HUES6 (cell line): ENCODE results near the gene ARCN1.
"Not testable (repeated sequence)": the region's sequence is repeated elsewhere in the genome, so short reads cannot be mapped to it uniquely, and the experiment has no call there.

Source experiments
- H3K27ac ChIP-seq: 2 replicates; pipeline ENCODE4 v1.7.0; 2013; ENCODE audit warnings: low read depth, mild to moderate bottlenecking, low read length, inconsistent platforms
- H3K27me3 ChIP-seq: 2 replicates; pipeline ENCODE4 v1.6.1; 2013; ENCODE audit warnings: low read length; ENCODE audit not compliant: control insufficient read depth, insufficient read depth
- H3K36me3 ChIP-seq: 2 replicates; pipeline ENCODE4 v1.6.1; 2013; ENCODE audit warnings: low read length; ENCODE audit not compliant: control insufficient read depth, insufficient read depth
- H3K4me1 ChIP-seq: 2 replicates; pipeline ENCODE4 v1.6.1; 2013; ENCODE audit warnings: low read length; ENCODE audit not compliant: control insufficient read depth, insufficient read depth
- H3K4me3 ChIP-seq: 2 replicates; pipeline ENCODE4 v1.5.1; 2013; ENCODE audit warnings: low read depth, low read length
- H3K9ac ChIP-seq: one replicate; pipeline ENCODE4 v1.6.1; 2013; ENCODE audit warnings: mild to moderate bottlenecking, low read length
- H3K9me3 ChIP-seq: 2 replicates; pipeline ENCODE4 v1.6.1; 2013; ENCODE audit warnings: low read depth, low read length; ENCODE audit not compliant: control insufficient read depth, insufficient read depth

ARCN1 gene

DNA sequence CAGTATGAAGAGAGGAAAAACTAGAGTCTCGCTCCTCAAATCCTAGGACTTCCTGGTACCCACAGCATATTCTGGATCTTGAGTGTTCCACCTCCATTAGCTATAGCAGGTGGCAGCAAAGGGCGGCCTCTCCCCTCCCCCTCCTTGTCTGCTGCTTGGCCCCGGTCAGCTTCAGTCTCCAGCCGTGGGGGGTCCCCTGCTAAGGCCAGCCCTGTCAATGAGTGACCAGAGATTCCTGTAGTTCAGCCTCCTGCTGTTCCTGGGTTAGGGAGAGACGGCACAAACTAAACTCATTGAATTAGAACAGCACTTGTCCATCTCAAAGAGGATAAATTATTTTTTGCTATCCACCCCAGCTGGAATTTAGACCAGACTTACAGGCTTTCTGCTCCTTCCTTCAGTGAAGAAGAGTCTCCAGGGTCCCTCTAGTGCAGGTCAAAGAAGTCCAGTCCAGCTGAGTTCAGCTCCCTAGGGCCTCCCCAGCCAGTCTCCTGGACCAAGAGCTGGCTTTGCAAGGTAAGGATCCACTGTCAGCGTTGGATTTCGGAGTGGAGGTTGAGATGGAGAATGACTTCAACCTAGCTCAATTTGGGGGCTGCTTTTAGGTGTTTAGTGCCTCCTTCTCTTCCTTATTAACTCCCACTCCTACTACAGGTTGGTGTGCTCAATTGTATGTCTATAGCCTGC, 34.1 kb downstream of the ARCN1 start:
- no peaks in the 10 kb centered on the region for H3K9me3 ChIP-seq
- H3K4me1 ChIP-seq = peaks cover 40% of the 10 kb centered on the region
- H3K4me3 ChIP-seq = no peak overlapping the region
- no peak overlapping the region for H3K9ac ChIP-seq
- H3K27ac ChIP-seq = no peak overlapping the region
- H3K36me3 ChIP-seq = peaks cover 12% of the 10 kb centered on the region
- H3K27me3 ChIP-seq = peaks cover 73% of the 10 kb centered on the region

DNA sequence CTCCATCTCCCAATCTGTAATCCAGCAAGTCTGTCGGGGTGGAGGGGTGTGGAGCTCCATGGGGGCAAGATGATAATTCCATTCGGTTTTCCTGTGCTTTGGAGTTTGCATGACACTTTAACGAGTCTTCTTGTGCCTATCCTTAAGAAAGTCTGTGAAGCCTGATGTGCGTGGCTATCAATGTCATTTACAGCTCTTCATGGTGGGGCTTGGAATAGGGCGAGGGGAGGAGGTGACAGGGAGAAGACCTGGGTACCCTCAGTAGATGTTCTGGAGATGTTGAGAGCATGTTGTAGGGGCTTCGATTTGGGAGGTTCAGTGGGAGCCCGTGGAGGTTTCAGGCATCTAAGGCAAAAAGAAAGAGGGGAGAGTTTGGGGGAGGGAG, 34.6 kb downstream of the ARCN1 start:
- peaks cover 7% of the 10 kb centered on the region for H3K36me3 ChIP-seq
- H3K4me1 ChIP-seq = peaks cover 40% of the 10 kb centered on the region
- H3K9ac ChIP-seq = no peak overlapping the region
- peaks cover 75% of the 10 kb centered on the region for H3K27me3 ChIP-seq
- no peaks in the 10 kb centered on the region for H3K9me3 ChIP-seq
- H3K27ac ChIP-seq = no peak overlapping the region
- H3K4me3 ChIP-seq = no peak overlapping the region

DNA sequence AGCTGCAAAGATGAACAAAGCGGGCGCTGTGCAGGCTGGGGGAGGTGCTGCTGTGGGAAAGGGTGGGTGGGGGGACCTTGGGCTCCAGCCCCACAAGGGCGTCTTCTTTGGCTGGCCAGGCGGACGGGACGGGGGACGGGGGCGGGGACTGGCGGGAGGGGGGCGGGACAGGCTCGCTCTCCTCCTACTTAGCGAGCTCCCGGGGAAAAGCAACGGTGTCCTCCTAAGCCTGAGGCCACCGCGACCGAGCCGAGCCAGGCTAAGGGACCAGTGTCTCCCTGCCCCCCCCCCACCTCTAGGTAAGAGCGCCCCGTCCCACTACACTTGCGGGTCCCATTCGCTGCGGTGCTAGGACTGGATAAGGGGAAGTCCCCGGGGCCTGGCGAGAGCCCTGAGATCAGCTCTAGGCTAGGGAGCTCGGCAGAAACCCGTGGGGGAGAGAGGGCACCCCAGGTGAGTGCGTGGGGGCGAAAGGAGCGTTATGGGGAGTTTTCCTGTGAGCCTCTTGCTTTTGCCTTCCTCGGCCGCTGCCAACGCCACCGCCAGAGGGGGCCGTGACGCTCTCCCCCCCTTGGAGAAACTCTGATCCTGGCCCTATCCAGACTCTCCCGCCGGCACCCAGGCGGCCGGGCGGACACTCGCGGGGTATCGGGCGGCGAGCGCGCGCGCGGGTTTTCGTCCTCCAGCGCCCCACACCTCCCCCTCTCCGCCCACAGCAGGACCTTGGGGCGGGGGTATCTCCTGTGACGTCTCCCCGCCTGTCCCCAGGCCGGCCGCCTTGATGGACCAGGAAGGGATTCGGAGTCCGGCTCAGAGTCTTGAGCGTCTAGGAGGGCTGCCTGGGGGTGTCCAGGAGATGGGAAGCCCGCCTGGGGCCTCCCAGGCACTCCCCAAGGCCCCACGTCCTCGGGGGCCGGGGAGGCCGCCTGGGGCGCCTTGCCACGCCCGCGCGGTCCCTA, 35.5 kb downstream of the ARCN1 start, which contains the start of gene PHLDB1:
TSS of gene PHLDB1 (plus strand) at position 215 of the 959 bp plus-strand sequence. CDS start 6,222 bp downstream, outside the sequence.
- Histone ChIP-seq H3K9me3 (no peaks in the 10 kb centered on the region), H3K27ac (no peak within 1 kb of the TSS), H3K36me3 (no peaks in the 10 kb centered on the region), H3K9ac (peak within 1 kb of the TSS; percentile 53), H3K4me3 (peak within 1 kb of the TSS; percentile 68), H3K27me3 (peaks cover 75% of the 10 kb centered on the region), H3K4me1 (peaks cover 47% of the 10 kb centered on the region)

DNA sequence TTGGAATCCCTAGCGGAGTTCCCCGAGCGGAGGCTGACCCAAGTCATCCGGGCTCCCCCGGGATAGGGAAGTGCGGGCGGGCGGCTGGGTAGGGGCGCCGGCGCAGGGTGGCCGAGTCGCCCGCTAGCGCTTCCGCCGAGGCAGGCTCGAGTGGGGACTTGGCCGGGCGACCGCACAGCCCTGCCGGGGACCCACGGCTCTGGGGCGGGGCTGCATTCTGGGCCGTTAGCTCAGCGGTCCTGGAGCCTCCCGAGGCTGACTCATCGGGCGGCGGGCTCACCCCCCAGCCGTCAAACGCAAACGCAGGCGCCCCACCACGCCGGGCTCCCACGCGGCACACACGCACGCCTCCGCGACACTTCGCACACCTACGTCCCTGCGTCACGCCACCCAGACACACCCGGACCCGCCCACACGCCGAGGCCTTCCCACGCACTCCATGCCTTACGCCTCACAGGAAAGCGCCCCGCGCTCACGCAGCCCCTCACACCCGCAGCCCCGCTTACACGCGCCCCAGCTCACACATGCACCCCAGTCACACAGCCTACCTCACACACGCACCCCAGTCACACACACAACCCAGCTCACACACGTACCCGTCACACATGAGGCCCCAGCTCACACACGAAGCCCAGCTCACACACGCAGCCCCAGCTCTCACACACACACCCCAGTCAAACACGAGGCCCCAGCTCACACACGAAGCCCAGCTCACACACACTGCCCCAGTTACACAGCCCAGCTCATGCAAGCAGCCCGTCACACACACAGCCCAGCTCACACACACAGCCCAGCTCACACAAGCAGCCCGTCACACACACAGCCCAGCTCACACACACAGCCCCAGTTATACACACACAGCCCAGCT, 36.4 kb downstream of the ARCN1 start:
- Histone ChIP-seq H3K4me3 (peak overlapping the region; percentile 68), H3K9ac (peak overlapping the region; percentile 2), H3K27me3 (peaks cover 75% of the 10 kb centered on the region), H3K9me3 (no peaks in the 10 kb centered on the region), H3K36me3 (no peaks in the 10 kb centered on the region), H3K4me1 (peaks cover 49% of the 10 kb centered on the region), H3K27ac (no peak overlapping the region)

DNA sequence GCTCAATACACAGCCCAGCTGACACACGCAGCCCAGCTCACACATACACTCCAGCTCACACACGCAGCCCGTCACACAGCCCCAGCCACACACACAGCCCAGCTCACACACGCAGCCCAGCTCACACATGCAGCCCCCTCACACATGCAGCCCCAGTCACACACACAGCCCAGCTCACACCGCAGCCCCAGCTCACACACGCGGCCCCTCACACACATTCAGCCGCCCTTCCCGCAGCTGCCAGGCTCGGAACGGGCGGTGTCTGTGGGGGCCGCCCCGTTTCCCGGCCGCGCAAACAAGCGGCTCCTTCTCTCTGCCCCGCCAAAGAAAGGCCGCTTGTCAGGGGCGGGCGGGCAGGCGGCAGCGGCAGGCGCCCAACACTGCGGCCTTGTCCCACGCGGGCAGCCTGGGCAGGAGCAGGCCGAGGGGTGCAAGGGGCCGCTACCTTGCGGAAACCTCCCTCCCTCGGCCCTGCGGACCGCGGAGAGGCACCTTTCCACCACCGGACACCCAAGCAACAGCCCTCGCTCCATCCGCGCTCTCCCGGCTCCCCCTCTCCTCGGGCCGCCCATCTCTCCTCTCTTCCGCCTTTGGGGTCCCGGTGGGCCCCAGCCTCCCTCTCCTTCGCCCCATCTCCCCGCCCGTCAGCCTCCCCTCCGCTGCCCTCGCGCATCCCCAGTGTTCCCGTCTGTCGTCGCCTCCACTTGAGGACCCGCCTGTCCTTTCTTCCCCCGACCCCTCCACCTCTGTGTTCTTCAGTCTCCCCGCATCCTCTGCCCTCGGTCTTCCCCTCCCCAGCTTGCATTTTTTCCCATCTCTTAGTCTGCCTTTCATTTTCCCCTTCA, 37.4 kb downstream of the ARCN1 start:
- Histone ChIP-seq H3K27ac (no peak overlapping the region), H3K9ac (peak overlapping the region; percentile 2), H3K9me3 (no peaks in the 10 kb centered on the region), H3K4me1 (peaks cover 55% of the 10 kb centered on the region), H3K4me3 (peak overlapping the region; percentile 68), H3K27me3 (peaks cover 68% of the 10 kb centered on the region), H3K36me3 (no peaks in the 10 kb centered on the region)

DNA sequence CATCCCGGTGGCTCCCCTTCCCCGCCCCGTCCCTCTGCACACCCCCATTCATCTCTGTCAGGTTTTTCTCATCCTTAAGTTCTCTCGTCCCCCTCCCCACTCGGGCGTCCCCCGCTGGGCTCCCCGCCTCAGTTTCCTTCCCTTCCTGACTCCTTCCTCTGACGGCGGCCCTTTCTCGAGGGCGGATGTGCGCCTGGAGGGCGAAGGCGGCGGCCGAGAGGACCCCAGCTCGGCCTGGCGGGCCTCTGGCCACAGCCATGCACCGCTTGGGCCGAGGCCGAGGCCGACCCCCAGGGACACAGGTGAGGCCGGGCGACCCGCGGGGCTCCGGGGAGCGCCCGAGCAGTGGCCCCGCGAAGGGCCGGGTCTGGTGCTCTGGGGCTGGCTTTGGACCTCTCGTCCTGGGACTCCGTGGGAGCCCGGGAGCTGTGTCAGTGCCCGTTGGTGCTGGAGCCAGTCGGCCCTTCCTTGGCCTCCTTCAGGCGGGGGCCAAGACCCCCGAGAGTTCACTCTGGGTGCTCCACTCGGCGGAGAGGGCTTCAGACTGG, 38.1 kb downstream of the ARCN1 start:
- H3K27ac ChIP-seq = no peak overlapping the region
- no peaks in the 10 kb centered on the region for H3K9me3 ChIP-seq
- no peak overlapping the region for H3K9ac ChIP-seq
- peak overlapping the region; percentile 68 for H3K4me3 ChIP-seq
- peaks cover 50% of the 10 kb centered on the region for H3K4me1 ChIP-seq
- H3K27me3 ChIP-seq = peaks cover 61% of the 10 kb centered on the region
- no peaks in the 10 kb centered on the region for H3K36me3 ChIP-seq

DNA sequence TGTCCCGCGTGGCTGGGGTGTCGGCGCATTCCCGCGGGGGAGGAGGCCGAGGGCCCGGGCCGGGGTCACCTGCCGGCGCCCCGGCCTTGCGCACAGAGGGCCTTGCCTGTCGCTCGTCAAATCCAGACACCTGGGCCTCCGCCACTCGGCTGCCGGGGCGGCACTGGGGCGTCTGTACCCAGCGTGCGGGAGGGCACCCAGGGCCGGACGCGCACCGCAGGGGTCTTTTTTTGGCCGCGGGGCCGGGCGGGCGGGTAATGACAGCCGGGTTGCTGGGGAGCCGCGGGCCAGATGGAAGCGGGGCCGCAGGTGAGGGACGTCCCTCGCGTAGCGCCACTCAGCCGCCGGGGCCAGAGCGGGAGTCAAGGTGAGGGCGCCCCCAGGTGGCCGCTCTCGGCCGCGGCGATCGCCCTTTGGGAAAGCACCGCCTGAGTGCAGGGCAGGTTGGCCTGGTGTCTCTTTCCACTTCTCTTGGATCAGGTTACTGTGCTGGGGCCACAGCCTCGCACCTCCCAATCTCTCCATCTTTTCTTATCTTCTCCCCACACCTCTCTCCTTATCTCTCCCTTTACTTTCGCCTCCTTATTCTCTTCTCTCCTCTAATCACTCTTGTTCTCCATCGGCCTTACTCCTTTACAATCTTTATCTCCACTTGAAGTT, 38.7 kb downstream of the ARCN1 start:
- Histone ChIP-seq H3K9me3 (no peaks in the 10 kb centered on the region), H3K4me3 (peak overlapping the region; percentile 68), H3K9ac (no peak overlapping the region), H3K4me1 (peaks cover 50% of the 10 kb centered on the region), H3K36me3 (no peaks in the 10 kb centered on the region), H3K27ac (no peak overlapping the region), H3K27me3 (peaks cover 55% of the 10 kb centered on the region)

DNA sequence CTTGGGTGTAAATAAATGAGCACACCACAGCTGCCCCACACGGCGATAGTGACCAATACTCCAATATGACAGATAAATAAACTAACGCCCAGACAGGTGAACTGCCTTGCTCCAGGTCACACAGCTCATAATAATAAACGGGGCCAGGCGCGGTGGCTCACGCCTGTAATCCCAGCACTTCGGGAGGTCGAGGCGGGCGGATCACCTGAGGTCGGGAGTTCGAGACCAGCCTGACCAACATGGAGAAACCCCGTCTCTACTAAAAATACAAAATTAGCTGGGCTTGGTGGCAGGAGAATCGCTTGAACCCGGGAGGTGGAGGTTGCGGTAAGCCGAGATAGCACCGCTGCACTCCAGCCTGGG, 39.2 kb downstream of the ARCN1 start:
- not testable (repeated sequence) for H3K27ac ChIP-seq, H3K36me3 ChIP-seq, H3K9me3 ChIP-seq, H3K9ac ChIP-seq
- Histone ChIP-seq H3K27me3 (peaks cover 49% of the 10 kb centered on the region), H3K4me3 (peak overlapping the region; percentile 68; the same call in 1 of the 2 replicates), H3K4me1 (peaks cover 50% of the 10 kb centered on the region)

DNA sequence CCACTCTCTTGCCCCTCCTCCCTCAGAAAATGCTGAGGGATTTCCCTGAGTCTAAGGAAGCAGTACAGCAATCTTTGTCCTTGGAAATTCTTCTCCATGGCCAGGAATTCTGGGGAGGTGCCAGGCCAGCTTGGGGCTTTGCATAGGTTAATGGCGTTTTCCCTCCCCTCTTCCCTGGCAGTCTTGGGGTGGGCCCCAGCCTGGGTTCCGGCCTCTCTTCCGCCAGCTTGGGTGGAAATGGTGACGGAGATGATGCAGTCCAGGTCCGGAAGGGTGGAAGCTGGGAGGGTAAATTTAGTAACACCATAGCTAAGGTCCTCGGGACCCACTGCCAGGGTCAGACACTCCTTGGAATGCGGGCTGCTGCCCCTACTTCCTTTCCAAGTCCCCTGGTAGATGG, 40.2 kb downstream of the ARCN1 start:
- Histone ChIP-seq H3K27ac (no peak overlapping the region), H3K9ac (no peak overlapping the region), H3K4me3 (no peak overlapping the region), H3K36me3 (no peaks in the 10 kb centered on the region), H3K9me3 (no peaks in the 10 kb centered on the region), H3K27me3 (peaks cover 41% of the 10 kb centered on the region), H3K4me1 (peaks cover 45% of the 10 kb centered on the region)
